HG02885 (cell line): ENCODE measurements around the gene AKT3.

ENCODE experiments used
- ATAC-seq: cut with Tn5 transposase; IDR thresholded peaks from one replicate; pipeline ENCODE4 v1.9.1; 2021; ENCODE audit warnings: mild to moderate bottlenecking; ENCODE audit not compliant: unreplicated experiment, poor library complexity

Gene AKT3

GRCh38 chr1:243575070-243575469, 275.0 kb downstream of the AKT3 start:
- ATAC-seq = no peak

- no peak for ATAC-seq
These were observed 277.1 kb downstream of the AKT3 start for GRCh38 chr1:243572940-243573339.

- ATAC-seq = no peak
These were observed 281.2 kb downstream of the AKT3 start for GRCh38 chr1:243568793-243569192.

- no peak for ATAC-seq
These were observed 285.2 kb downstream of the AKT3 start for GRCh38 chr1:243564814-243565213.

GRCh38 chr1:243563732-243564131, 286.3 kb downstream of the AKT3 start:
- no peak for ATAC-seq

GRCh38 chr1:243562473-243562872, 287.6 kb downstream of the AKT3 start:
- ATAC-seq = no peak

GRCh38 chr1:243561588-243562319, 288.3 kb downstream of the AKT3 start:
- ATAC-seq = no peak

- no peak for ATAC-seq
These were observed 290.4 kb downstream of the AKT3 start for GRCh38 chr1:243559575-243560162.

GRCh38 chr1:243558576-243558975, 291.5 kb downstream of the AKT3 start:
- ATAC-seq = no peak

- ATAC-seq = no peak
These were observed 292.2 kb downstream of the AKT3 start for GRCh38 chr1:243557866-243558265.

- ATAC-seq = no peak
These were observed 295.4 kb downstream of the AKT3 start for GRCh38 chr1:243554686-243555085.

- ATAC-seq = no peak
These were observed 297.0 kb downstream of the AKT3 start for GRCh38 chr1:243553090-243553489.

GRCh38 chr1:243550276-243550675, 299.8 kb downstream of the AKT3 start:
- no peak for ATAC-seq

GRCh38 chr1:243549791-243550190, 300.3 kb downstream of the AKT3 start:
- no peak for ATAC-seq

- ATAC-seq = no peak
These were observed 300.9 kb downstream of the AKT3 start for GRCh38 chr1:243549108-243549507.

- no peak for ATAC-seq
These were observed 301.5 kb downstream of the AKT3 start for GRCh38 chr1:243548516-243548915.

GRCh38 chr1:243547891-243548290, 302.2 kb downstream of the AKT3 start:
- ATAC-seq = no peak

GRCh38 chr1:243546457-243546856, 303.6 kb downstream of the AKT3 start:
- ATAC-seq = no peak

- no peak for ATAC-seq
These were observed 306.5 kb downstream of the AKT3 start for GRCh38 chr1:243543501-243543900.

GRCh38 chr1:243542739-243543415, 307.2 kb downstream of the AKT3 start:
- ATAC-seq = no peak

- no peak for ATAC-seq
These were observed 310.4 kb downstream of the AKT3 start for GRCh38 chr1:243539636-243540035.

GRCh38 chr1:243535014-243535413, 315.0 kb downstream of the AKT3 start:
- no peak for ATAC-seq
